Muscle of leg (tissue), 11 donors: ENCODE results near the gene GRN. TPM values are rescaled to one million over a fixed set of nuclear protein-coding genes. Genes with fewer than 3 reads are reported as not detected.
A peak's percentile ranks its signal among the peaks of the same experiment; 100 is the strongest.
"Not testable (repeated sequence)": the region's sequence is repeated elsewhere in the genome, so short reads cannot be mapped to it uniquely, and the experiment has no call there.

Experiments
- DNase-seq: peaks from one replicate; pipeline ENCODE4 v3.0.0; 2013
- H3K27ac ChIP-seq: one replicate; pipeline ENCODE4 v1.5.1; 2013; ENCODE audit warnings: mild to moderate bottlenecking, low read length, control low read depth
- H3K27me3 ChIP-seq: one replicate; pipeline ENCODE4 v1.6.1; 2013; ENCODE audit warnings: low read length; ENCODE audit not compliant: control insufficient read depth, insufficient read depth
- H3K36me3 ChIP-seq: one replicate; pipeline ENCODE4 v1.6.1; 2013; ENCODE audit warnings: low read length; ENCODE audit not compliant: control insufficient read depth, insufficient read depth
- H3K4me1 ChIP-seq: one replicate; pipeline ENCODE4 v1.6.1; 2013; ENCODE audit warnings: low read length; ENCODE audit not compliant: control insufficient read depth, insufficient read depth
- H3K4me3 ChIP-seq: one replicate; pipeline ENCODE4 v1.5.1; 2013; ENCODE audit warnings: low read length, control low read depth
- H3K9me3 ChIP-seq: replicated peaks from 2 replicates; pipeline ENCODE4 v1.6.1; 2013; ENCODE audit warnings: low read depth, low read length; ENCODE audit not compliant: control insufficient read depth
- WGBS: methylation state at CpG from one replicate; pipeline ENCODE4 v1.1.5; 2013; ENCODE audit warnings: missing lambda C conversion rate; ENCODE audit not compliant: insufficient coverage; 5-methylcytosine and 5-hydroxymethylcytosine counted together
- polyA plus RNA-seq, 8 donors: library from polyadenylated mRNA; unstranded; fragments of 120-200 nt; gene quantifications; one replicate each; pipeline versions ENCODE4 v1.2.1 to v1.2.3, GENCODE V29; 2013; ENCODE audit warnings: inconsistent platforms in 1 of 8, low replicate concordance in 1 of 8; ENCODE audit not compliant: insufficient read length in 8 of 8, insufficient read depth in 1 of 8
- total RNA-seq: library from RNA; stranded (reverse); fragments of 120-200 nt; gene quantifications from one replicate; pipeline ENCODE4 v1.2.4, GENCODE V29; 2013

Gene GRN
- total and polyA plus RNA-seq, 9 donors: 91.2 to 247 (median 217) TPM

- H3K9me3 ChIP-seq: no peaks in the 10 kb centered on the region
- DNase-seq: no peak
- H3K4me1 ChIP-seq: peaks cover 17% of the 10 kb centered on the region
- H3K27me3 ChIP-seq: peaks cover 32% of the 10 kb centered on the region
- no peak overlapping the region for H3K4me3 ChIP-seq
- no peak overlapping the region for H3K27ac ChIP-seq
- 80% methylated on average over 12 of the region's 18 CpGs for whole genome bisulfite sequencing
- peaks cover 33% of the 10 kb centered on the region for H3K36me3 ChIP-seq
Measured at GRCh38 chr17:44320066-44320465, 25.0 kb upstream of the GRN start.

- Histone ChIP-seq H3K36me3 (peaks cover 33% of the 10 kb centered on the region), H3K9me3 (no peaks in the 10 kb centered on the region), H3K4me1 (peaks cover 26% of the 10 kb centered on the region), H3K27ac (no peak overlapping the region), H3K27me3 (peaks cover 18% of the 10 kb centered on the region), H3K4me3 (no peak overlapping the region)
- DNase-seq: no peak
- 95% methylated on average over 15 of the region's 21 CpGs for WGBS
Measured at GRCh38 chr17:44321246-44322120, 23.6 kb upstream of the GRN start.

- H3K9me3 ChIP-seq: no peaks in the 10 kb centered on the region
- 93% methylated on average over 11 of the region's 11 CpGs for WGBS
- H3K4me3 ChIP-seq: no peak overlapping the region
- H3K27ac ChIP-seq: no peak overlapping the region
- H3K36me3 ChIP-seq: peaks cover 33% of the 10 kb centered on the region
- DNase-seq: no peak
- H3K4me1 ChIP-seq: peaks cover 29% of the 10 kb centered on the region
- peaks cover 10% of the 10 kb centered on the region for H3K27me3 ChIP-seq
Measured at GRCh38 chr17:44322236-44322895, 22.7 kb upstream of the GRN start.

- H3K4me1 ChIP-seq: peaks cover 29% of the 10 kb centered on the region
- H3K9me3 ChIP-seq: no peaks in the 10 kb centered on the region
- H3K36me3 ChIP-seq: peaks cover 33% of the 10 kb centered on the region
- H3K4me3 ChIP-seq: peak overlapping the region; percentile 68
- no peaks in the 10 kb centered on the region for H3K27me3 ChIP-seq
- H3K27ac ChIP-seq: no peak overlapping the region
- DNase-seq: no peak
- WGBS: 65% methylated on average over 17 of the region's 27 CpGs
Measured at GRCh38 chr17:44323359-44324091, 21.6 kb upstream of the GRN start.

GRCh38 chr17:44324092-44324570 lies 21.0 kb upstream of the GRN start:
- Histone ChIP-seq H3K9me3 (no peaks in the 10 kb centered on the region), H3K27ac (no peak overlapping the region), H3K4me3 (peak overlapping the region; percentile 68), H3K27me3 (no peaks in the 10 kb centered on the region), H3K4me1 (peaks cover 29% of the 10 kb centered on the region), H3K36me3 (peaks cover 33% of the 10 kb centered on the region)
- DNase-seq: no peak
- WGBS: under 1% methylated on average over 38 of the region's 38 CpGs

GRCh38 chr17:44324571-44325275 lies 20.4 kb upstream of the GRN start, which contains the start of gene SLC25A39:
Gene SLC25A39, minus strand, starts transcription at chr17:44324823. Its CDS starts 1,261 bp downstream, at chr17:44323562.
- Histone ChIP-seq H3K27ac (peak within 1 kb of the TSS; percentile 94), H3K9me3 (no peaks in the 10 kb centered on the region), H3K27me3 (no peaks in the 10 kb centered on the region), H3K36me3 (peaks cover 27% of the 10 kb centered on the region), H3K4me1 (peaks cover 29% of the 10 kb centered on the region), H3K4me3 (peak within 1 kb of the TSS; percentile 68)
- DNase-seq: peak; percentile 97
- WGBS: under 1% methylated on average over 85 of the region's 85 CpGs

- peak overlapping the region; percentile 13 for H3K27ac ChIP-seq
- peaks cover 5% of the 10 kb centered on the region for H3K36me3 ChIP-seq
- peaks cover 36% of the 10 kb centered on the region for H3K4me1 ChIP-seq
- no peaks in the 10 kb centered on the region for H3K9me3 ChIP-seq
- H3K27me3 ChIP-seq: no peaks in the 10 kb centered on the region
- 15% methylated on average over 21 of the region's 31 CpGs for WGBS
- DNase-seq: peak; percentile 99
- no peak overlapping the region for H3K4me3 ChIP-seq
Measured at GRCh38 chr17:44326861-44327444, 18.1 kb upstream of the GRN start.

GRCh38 chr17:44327715-44328449 lies 17.2 kb upstream of the GRN start:
- Histone ChIP-seq H3K4me1 (peaks cover 36% of the 10 kb centered on the region), H3K27me3 (no peaks in the 10 kb centered on the region), H3K4me3 (no peak overlapping the region), H3K36me3 (no peaks in the 10 kb centered on the region), H3K9me3 (no peaks in the 10 kb centered on the region), H3K27ac (no peak overlapping the region)
- no peak for DNase-seq
- WGBS: 40% methylated on average over 1 of the region's 7 CpGs

- H3K4me3 ChIP-seq, H3K27me3 ChIP-seq, DNase-seq, H3K36me3 ChIP-seq, H3K27ac ChIP-seq, H3K9me3 ChIP-seq: not testable (repeated sequence)
- peaks cover 27% of the 10 kb centered on the region for H3K4me1 ChIP-seq
- 92% methylated on average over 4 of the region's 7 CpGs for WGBS
Measured at GRCh38 chr17:44329516-44329915, 15.6 kb upstream of the GRN start.
